ENCODE measurements around the gene IL32.
"Not testable (repeated sequence)": the region's sequence is repeated elsewhere in the genome, so short reads cannot be mapped to it uniquely, and the experiment has no call there.

Gene IL32

DNA sequence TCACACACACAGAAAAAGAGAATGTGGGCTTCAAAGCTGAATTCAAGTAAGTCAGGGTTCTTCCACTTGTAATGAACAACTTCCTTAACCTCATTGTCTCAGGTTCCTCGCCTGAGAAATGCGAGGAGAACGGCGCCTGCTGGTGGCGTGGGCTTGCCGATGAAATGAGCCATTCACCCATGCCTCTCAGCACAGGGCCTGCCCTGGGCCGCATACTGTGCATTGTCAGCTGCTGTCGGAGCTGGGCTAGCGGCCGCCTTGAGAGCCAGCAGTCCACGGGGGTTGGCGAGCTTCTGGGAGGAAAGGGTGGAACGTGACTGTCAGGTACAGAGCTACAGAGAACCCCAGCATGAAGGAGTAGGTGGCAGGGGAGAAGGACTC, 12.1 kb upstream of the IL32 start:
- not testable (repeated sequence) for DNase-seq

DNA sequence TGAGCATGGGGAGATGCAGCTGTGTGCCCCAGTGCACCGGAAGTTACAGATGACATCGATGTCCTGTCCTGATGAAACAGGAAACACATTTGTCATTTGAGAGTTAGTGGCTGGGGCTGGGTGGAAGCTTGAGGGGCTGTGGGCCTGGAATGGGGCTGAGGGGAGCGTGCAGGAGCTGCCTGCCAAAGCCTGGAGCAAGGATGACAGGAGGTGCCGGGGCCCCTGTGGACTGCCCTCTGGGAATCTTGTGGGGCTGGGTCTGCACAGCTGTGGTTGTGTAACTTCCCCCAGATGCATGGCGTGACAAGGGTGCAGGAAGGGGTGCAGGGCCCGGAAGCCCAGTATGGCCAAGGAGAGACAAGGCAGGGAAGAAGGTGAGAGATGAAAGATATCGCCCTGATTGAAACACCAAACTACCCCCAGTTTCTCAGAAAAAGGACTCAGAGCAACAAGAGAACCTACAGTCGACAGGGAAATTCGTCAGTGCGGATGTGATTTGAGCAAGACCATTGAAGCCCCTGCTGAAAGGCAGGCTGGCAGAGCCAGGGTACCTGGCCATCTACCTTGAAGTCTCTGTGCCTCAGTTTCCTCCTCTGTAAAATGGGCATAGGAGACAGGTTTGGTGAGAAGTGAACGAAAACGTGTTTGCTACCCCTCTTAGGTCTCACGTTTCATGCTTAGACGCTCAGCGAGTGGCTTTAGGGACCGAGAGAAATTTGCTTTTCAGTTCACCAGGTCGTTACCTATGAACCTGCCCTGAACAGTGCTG, 10.3 kb upstream of the IL32 start:
- DNase-seq: no peak

DNA sequence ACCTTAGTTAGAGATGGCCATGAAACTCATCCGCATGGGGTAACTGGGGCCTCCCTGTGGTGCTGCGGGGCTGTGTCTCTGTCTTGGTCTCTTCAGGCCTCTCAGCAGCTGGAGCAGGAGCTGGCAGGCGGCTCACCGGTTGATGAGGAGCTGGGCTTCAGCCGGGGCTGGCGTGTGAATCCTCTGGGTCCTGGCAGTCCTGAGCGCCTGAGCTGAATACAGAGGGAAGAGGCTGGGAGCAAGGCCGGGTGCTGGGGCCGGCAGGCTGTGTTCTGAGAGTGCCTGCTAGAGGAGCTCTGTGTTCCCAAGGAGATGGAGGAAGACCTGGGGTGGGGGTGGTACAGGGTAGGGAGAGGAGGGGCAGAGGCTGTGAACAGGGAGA, 9.7 kb upstream of the IL32 start:
- DNase-seq: not testable (repeated sequence)

DNA sequence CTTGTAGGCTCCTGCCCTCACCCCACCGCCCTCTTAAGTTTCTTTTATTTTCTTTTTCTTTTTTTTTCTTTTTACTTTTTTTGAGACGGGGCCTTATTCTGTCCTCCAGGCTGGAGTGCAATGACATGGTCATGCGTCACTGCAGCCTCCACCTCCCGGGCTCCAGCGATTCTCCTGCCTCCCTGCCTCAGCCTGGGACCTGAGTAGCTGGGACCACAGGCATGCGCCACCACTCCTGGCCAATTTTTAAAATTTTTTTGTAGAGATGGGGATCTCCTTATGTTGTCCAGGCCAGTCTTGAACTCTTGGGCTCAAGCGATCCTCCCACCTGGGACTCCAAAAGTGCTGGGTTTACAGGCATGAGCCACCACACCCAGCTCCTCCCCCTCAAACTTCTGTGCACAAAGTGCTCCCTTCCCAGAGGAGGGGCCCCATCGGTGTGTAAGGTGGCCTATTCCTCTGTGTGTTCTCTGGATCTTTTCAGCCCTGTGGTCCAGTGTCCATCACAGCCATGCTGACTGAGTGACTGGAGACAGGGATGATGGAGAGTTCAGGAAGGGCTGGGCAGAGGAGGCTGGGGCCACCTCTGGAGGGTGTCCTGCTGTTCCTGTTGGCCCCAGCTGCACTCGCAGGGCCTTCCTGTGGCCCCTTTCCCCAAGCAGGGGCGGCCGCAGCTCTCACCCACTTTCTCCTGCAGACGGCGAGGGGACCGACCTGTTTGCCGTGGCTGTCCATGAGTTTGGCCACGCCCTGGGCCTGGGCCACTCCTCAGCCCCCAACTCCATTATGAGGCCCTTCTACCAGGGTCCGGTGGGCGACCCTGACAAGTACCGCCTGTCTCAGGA, 8.9 kb upstream of the IL32 start:
- DNase-seq: no peak

DNA sequence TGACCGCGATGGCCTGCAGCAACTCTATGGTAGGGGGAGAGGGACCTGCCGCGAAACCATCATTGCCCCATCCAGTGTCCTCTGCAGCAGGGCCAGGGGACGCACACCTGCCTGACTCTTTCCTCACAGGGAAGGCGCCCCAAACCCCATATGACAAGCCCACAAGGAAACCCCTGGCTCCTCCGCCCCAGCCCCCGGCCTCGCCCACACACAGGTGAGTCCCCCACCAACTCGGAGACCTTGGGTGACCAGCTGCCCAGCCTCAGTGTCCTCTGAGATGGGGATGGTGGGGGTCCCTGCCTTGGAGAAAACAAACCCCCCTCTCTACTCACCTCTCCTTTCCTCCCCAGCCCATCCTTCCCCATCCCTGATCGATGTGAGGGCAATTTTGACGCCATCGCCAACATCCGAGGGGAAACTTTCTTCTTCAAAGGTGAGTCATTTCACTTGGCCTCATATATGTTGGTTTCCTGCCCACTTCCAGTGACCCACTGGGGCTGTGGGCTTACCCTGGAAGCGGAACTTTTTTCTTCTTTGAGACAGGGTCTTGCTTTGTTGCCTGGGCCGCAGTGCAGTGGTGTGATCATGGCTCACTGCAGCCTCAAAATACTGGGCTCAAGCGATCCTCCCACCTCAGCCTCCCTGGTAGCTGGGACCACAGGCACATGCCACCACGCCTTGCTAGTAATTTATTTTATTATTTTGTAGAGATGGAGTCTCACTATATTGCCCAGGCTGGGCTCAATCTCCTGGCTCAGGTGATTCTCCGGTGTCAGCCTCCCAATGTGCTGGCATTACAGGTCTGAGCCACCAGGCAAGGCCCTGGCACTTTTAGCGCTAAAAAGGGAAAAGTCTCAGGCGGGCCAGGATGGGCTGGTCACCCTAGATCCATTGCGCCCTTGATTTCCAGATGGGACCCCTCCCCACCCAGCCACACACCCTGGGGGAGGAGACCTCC, 8.0 kb upstream of the IL32 start:
- no peak for DNase-seq

DNA sequence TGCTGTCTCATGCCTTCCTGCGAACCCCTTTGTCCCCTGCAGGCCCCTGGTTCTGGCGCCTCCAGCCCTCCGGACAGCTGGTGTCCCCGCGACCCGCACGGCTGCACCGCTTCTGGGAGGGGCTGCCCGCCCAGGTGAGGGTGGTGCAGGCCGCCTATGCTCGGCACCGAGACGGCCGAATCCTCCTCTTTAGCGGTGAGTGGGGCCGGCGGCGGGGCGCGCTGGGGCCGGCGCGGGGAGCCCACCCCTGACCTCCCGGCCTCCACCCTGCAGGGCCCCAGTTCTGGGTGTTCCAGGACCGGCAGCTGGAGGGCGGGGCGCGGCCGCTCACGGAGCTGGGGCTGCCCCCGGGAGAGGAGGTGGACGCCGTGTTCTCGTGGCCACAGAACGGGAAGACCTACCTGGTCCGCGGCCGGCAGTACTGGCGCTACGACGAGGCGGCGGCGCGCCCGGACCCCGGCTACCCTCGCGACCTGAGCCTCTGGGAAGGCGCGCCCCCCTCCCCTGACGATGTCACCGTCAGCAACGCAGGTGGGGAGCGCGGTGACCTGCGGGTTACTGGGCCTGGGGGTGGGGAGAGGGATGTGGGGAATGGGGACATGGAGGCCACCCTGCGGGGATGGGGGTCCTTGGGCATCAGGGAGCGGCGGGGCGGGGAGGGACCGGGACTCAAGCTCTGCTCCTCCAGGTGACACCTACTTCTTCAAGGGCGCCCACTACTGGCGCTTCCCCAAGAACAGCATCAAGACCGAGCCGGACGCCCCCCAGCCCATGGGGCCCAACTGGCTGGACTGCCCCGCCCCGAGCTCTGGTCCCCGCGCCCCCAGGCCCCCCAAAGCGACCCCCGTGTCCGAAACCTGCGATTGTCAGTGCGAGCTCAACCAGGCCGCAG, 7.1 kb upstream of the IL32 start:
- no peak for DNase-seq

DNA sequence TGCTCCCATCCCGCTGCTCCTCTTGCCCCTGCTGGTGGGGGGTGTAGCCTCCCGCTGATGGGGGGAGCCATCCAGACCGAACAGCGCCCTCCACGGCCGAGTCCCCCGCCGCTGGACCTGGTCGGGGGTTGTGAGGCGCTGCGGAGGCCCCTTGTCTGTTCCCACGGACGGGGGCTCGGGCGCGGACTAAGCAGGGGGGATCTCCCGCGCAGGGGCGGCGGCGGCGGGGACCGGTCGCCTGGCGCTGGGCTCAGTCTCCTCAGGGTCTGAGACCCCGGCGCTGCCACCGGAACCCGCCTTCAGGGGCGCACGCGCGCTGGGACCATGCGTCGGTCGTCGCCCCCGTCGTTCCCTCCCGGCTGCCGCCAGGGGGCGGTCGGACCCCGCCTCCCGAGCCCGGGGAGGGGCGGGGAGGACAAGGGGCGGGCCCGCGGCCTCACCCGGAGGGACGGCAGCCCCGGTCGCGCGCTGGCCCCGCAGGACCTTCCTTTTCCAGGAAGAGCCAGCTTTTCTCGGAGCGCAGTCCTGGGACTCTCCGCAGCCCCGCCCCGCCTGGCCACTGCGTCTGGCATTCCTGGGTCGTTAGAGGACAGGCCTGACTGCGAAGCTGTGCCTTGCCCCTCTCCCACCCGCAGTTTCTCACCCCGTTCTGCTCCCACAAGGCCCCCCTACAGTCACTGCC, 6.3 kb upstream of the IL32 start:
- DNase-seq: peak; percentile 78

DNA sequence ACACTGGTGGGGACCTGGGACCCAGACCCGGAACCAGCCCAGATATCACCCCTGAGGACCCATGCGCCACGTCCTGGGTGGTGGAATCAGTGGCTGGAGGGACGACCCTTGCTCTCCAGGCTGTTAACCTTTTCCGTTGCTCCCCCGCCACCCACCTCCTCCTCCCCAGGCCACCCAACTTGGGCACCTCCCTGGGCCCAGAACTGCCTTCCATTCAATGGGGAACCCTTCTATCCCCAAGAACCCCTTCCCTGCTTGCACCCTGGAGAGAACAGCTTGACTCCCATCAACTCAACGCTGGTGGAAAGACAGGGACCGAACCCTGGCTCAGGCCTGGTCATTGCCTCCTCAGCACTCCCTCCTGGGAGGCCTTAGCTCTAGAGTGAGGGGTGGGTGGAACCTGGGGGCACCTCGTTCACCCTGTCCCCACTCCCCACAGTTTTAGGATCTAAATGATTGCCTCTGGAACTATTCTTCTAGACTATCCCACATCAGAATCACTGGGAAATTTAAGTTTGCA, 5.7 kb upstream of the IL32 start:
- DNase-seq: no peak

DNA sequence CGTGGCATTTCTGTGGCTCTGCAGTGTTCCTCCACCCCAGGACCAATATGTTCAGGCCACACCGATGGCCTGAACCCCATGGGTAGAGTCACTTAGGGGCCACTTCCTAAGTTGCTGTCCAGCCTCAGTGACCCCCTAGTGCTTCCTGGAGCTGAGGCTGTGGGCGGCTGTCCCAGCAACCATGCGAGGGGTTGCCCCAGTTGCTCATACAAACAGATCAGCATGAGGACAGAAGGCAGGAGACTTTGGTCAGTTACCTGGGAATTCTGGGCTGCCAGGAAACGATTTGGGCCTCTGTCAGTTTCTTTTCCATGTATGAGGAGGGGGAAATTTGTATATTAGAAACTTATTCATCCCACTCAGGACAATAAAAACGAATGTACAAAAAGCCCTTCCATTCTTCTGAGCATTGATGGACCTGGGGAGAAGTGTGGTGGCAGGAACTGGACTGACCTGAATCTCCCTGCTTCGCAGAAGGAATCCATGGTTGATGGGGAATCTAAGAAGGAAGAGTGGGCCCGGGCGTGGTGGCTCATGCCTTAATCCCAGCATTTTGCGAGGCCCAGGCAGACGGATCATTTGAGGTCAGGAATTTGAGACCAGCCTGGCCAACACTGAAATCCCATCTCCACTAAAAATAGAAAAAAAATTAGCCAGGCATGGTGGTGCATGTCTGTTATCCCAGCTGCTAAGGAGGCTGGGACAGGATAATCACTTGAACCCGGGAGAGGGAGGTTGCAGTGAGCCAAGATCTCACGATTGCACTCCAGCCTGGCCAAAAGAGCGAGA, 4.9 kb upstream of the IL32 start:
- DNase-seq: no peak

DNA sequence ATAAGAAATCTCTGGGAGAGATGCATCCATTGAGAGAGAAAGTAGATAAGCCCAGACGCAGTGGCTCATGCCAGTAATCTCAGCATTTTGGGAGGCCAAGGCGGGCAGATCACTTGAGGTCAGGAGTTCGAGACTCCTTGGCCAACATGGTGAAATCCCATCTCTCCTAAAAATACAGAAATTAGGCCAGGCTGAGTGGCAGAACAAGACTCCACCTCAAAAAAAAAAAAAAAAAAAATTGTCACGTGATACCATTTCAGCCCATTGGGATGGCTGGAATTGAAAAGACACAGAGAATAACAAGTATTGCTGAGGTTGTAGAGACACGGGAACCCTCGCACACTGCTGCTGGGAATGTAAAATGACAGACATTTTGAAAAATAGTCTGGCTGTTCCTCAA, 2.9 kb upstream of the IL32 start:
- DNase-seq: no peak

DNA sequence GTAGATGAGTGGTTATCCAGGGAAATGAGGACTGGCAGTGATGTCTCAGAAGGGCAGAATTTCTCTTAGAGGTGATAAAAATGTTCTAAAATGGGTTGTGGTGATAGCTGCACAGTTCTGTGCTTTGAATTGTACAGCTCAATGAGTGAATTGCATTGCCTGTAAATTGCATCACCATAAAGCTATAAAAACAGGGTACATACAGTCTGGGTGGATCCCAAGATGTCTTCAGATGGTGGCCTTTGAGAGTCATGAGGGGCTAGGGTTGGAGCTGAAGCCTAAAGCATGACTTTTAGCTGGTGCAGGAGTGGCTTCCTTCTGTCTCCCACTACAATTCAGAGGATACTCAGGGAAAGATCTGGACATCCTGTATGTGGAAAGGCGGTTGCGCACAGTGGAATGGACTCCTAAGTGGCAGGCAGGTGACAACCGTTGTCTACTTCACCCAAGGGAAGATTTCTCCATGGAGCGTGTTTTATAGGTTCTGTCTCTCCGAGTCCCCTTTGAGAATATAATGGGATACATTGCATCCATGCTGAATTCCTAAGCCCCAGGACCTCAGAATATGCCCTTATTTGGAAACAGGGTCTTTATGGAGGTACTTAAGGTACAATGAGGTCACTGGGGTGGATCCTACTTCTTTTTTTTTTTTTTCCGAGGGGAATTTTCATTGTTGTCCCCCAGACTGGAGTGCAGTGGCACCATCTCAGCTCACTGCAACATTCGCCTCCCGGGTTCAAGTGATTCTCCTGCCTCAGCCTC, 1.6 kb upstream of the IL32 start:
- DNase-seq: no peak

DNA sequence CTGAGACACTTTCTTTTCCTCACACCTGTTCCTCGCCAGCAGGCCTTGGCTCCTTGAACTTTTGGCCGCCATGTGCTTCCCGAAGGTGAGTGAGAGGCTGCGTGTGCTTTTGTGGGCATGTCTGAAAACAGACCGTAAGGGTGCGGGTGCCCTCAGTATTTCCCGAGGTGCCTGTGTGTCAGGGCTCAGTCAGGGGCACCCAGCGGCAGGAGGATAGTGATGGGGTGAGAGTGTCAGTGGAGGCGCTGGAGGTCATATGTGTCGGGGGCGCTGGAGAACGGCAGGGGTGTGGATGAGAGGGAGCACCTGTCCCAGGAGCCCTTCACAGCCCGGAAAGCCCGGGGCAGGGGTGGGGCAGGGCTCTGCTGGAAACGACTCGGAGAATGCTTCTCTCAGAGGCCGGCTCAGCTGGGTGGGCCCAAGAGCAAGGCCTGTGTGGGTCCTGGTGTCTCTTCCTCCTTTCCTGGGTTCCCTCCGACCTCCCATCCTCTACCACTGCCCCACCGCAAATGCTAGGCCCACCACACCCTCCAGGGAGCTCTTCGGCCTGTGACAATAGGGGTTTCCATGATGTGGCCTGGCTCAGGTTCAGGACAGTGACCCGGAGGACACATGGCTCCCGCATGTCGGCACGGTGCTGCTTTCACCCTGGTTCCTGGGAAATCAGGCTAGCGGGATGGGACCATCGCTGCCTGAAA, 451 bp downstream of the IL32 start:
- no peak for DNase-seq

DNA sequence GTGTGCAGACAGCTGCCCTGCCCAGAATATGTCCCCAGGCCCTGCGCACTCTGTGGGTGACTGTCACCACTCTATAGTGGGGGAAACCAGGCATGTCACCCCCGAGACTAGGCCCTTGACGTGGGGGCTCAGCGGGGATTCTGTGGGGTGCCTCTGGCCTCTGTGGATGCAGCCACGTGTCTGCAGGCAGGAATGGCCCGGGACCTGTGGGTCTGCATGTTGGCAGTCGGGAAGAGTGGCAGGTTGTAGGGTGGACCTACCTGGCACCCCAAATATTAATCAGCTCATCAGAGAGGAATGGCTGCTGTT, 954 bp downstream of the IL32 start:
- DNase-seq: no peak

DNA sequence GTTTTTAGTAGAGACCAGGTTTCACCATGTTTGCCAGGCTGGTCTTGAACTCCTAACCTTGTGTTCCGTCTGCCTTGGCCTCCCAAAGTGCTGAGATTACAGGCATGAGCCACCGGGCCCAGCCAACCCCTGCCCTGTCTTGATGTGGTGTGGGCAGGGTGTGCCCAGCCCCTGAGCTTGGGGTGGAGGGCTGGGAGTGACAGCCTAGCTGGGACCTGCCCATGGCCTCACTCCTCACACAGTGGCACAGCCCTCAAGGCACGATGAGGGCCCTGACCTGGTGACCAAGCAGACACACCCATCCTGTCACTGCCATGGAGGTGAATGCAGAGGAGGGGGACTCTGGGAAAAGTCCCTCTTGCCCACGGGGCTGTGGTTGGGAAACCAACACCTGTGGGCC, 3.0 kb downstream of the IL32 start:
- no peak for DNase-seq

DNA sequence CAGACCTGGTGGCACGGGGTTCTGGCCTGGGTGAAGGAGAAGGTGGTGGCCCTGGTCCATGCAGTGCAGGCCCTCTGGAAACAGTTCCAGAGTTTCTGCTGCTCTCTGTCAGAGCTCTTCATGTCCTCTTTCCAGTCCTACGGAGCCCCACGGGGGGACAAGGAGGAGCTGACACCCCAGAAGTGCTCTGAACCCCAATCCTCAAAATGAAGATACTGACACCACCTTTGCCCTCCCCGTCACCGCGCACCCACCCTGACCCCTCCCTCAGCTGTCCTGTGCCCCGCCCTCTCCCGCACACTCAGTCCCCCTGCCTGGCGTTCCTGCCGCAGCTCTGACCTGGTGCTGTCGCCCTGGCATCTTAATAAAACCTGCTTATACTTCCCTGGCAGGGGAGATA, 3.7 kb downstream of the IL32 start:
- not testable (repeated sequence) for DNase-seq

DNA sequence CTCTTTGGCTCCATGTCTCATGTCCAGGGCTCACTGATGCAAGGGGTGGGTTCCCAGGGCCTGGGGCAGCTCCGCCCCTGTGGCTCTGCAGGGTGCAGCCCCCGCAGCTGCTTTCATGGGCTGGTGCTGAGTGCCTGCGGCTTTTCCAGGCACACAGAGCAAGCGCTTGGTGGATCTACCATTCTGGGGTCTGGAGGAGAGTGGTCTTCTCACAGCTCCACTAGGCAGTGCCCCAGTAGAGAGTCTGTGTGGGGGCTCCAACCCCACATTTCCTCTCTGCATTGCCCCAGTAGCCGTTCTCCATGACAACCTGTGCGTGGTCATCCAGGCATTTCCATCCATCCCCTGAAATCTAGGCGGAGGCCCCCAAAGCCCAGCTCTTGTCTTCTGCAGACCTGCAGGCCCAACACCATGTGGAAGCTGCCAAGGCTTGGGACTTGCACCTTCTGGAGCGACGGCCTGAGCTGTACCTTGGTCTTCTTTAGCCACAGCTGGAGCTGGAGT, 5.2 kb downstream of the IL32 start:
- DNase-seq: no peak

DNA sequence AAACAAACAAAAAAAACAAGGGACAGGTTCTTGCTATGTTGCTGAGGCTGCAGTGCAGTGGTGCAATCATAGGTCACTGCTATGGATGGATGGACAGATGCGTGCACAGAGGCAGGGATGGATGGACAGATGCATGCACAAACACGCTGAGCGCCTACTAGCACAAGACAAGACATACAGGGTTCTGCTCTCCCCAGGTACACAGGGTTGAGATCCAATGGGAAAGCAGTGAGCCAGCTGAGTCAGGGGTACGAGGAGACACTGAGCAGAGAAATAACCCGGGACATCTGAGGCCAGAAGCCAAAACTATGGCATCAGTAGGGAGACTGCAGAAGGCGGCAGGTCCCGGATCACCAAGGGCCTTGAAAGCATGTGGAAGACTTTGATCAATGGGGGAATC, 6.2 kb downstream of the IL32 start:
- no peak for DNase-seq

DNA sequence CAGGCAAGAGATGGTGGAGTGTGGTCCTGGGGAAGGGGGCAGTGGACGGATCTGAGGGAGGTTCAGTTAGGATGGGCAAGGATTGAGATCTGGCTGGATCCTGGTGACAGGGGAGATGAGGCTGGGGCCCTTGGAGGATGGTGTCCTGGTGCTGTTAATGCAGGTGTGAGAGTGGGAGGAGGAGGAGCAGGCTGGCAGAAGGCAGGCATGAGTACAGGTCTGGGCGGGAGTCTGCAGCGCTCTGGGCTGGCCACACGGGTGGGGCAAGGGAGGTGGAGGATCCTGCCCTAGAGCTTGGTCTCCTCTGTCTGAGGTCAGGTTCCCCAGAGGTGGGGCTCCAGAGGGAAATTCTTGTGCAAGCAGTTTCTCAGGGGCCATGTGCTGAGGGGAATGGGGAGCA, 6.7 kb downstream of the IL32 start:
- DNase-seq: not testable (repeated sequence)
